Activated naive CD4-positive, alpha-beta T cell (primary cell): ENCODE results near the gene PRPSAP2.
"Not testable (repeated sequence)": the region's sequence is repeated elsewhere in the genome, so short reads cannot be mapped to it uniquely, and the experiment has no call there.

Experiments
- DNase-seq, 4 experiments: peaks; one replicate each; lab custom pipeline; 2025; lab: John Stamatoyannopoulos, UW

PRPSAP2 gene

GRCh38 chr17:18944646-18945045 is 86.7 kb downstream of the PRPSAP2 start:
- DNase-seq = no peak

- DNase-seq = no peak
Measured at GRCh38 chr17:18946536-18946935, 88.6 kb downstream of the PRPSAP2 start.

DNA sequence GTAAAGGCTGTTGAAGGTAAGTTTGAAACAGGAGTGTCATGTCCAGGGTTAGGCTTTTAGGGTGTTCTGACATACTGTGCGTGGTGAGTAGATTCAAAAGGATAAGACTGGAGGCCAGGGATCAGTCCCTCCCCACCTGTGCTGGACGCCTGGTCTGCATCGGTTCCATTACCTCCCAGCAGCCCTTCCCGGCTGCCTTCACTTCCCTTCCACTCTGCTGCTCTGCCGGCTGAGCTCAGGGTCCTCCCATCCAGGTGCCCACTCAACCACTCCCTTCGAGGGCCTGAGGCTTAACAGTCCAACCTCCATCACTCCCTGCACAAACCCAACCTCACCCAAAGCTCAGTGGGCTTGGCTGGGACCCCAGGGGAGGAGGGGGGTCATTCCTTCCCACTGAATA is 89.9 kb downstream of the PRPSAP2 start:
- no peak for DNase-seq

DNA sequence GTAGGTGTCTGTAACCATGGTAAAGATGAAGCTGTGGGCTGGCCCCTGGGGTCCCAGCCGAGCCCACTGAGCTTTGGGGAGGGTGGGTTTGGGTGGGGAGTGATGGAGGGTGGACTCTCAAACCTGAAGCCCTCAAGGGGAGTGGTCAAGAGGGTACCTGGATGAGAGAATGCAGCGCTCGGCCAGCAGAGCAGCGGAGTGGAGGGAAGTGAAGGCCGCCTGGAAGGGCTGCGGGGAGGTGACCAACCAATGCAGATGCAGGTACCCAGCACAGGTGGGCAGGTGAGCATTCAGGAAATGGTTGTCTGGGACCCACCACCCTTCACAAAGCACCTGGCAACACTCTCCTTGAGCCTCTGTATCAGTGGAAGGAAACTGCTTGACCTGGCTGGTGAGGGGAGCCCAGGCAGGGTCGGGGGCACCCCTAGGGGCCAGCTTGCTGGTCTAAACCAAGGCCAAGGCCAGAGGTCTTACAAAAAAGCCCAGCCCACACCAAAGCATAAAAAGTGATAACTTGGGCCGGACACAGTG is 90.6 kb downstream of the PRPSAP2 start:
- DNase-seq = no peak

GRCh38 chr17:18949566-18949965 is 91.6 kb downstream of the PRPSAP2 start:
- no peak for DNase-seq

GRCh38 chr17:18950346-18950745 is 92.4 kb downstream of the PRPSAP2 start:
- no peak for DNase-seq

DNA sequence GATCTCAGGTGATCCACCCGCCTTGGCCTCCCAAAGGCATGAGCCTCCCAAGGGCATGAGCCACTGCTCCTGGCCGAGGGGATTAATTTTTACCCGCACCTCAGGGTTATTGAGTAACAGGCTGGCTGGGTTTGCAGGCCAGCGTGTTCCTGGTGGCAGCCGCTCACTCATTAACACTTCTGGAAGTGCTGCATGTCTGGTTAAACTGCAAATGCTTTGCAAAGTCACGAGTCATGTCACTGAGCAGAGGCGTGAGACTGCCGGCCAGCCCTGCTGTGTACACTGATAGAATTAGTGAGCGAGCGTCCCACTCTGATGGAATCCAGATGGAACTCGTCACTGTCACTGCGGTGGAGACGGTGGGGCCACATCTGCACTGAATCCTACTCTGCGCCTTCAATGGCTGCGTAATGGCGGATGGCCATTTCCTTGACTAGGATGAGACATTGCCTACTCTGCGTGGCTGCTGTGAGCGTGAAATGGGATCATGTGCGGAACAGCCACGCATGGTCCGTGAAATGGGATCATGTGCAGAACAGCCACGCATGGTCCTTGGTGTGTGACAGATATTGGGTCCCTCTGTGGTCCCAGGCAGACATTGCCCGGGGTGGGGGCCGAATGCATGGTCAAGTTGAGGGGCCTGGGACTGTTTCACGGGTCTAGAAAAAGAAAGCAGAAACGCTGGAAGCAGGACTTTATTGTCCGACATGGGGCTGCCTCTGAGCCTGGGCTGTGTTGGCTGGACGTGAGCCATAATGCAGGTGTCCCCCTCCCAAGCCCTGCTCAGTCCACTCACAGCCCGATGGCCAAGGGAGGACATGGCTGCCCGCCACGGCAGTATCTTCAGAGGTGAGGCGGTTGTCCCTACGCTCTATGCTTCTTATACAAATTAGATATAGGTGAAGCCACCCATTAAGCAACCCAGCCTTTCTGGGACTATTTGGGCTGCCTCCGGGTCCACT is 93.3 kb downstream of the PRPSAP2 start:
- no peak for DNase-seq

- DNase-seq = no peak
Measured at GRCh38 chr17:18951941-18952842, 94.3 kb downstream of the PRPSAP2 start, which contains the start of gene SLC5A10. SLC5A10 (plus strand) TSS chr17:18952165; CDS start chr17:18952206, 41 bp downstream.

- no peak for DNase-seq
Measured at GRCh38 chr17:18953231-18953728, 95.3 kb downstream of the PRPSAP2 start.

- DNase-seq = no peak
Measured at GRCh38 chr17:18954321-18954720, 96.4 kb downstream of the PRPSAP2 start.

- DNase-seq = no peak
Measured at GRCh38 chr17:18955009-18955408, 97.1 kb downstream of the PRPSAP2 start.

GRCh38 chr17:18956021-18956420 is 98.1 kb downstream of the PRPSAP2 start:
- DNase-seq = not testable (repeated sequence)

- DNase-seq = no peak
Measured at GRCh38 chr17:18956581-18956980, 98.7 kb downstream of the PRPSAP2 start.

DNA sequence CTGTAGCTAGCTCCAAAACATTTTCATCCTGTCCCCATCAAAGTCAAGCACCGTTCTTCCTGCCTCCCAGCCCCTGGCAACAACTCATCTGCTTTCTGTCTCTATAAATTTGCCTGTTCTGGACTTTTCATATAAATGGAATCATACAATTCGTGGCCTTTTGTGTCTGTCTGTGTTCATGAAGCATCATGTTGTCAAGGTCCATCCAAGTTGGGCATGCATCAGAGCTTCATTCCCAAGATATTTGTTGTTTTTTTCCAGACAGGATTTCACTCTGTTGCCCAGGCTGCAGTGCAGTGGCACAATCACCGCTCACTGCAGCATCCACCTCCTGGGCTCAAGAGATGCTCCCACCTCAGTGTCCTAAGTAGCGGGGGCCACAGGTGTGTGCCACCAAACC is 99.9 kb downstream of the PRPSAP2 start:
- DNase-seq = no peak

DNA sequence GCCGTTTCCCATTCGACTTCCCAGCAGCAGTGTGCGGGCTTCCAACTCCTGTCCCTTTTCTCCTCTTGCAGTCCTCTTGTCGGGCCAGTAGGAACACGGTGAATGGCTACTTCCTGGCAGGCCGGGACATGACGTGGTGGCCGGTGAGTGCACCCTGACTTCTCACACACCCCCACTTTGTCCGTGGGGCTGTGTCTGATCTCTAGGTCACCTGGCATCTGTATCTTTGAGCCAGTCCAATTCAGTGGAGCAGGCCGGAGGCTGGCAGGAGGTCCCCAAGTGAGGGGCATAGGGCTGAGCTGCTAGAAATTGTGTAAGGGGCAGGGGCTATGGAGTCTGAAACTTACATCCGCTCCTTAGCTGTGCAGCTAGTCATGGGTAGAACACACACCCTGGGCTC is 100.7 kb downstream of the PRPSAP2 start:
- no peak for DNase-seq

DNA sequence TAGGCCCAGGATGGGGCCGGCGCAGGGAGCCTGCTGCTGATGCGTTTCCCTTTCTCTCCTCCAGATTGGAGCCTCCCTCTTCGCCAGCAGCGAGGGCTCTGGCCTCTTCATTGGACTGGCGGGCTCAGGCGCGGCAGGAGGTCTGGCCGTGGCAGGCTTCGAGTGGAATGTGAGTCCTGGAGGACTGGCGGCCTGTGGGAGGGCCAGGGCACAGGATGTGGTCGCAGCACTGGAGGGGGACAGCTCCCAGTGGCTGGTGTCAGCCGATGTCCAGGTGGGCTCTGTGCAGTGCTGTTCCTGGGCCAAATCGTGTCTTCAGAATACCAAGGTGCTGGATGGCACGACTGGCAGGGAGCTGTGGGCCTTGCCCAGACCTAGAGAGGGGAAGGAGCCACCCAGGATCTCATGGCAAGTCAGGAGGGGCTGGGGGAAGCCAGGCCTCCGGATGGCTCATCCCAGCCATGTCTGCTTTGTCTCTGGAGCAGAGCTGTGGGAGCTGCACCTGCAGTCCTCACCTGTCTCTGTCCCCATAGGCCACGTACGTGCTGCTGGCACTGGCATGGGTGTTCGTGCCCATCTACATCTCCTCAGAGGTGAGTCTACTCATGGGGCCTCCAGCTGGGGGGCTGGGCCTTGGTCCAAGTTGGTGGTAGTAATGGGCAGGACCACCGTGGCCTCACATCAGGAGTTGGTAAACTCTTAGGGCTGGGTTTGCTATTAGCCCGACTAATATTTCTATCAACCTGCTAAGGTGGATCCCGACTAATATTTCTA is 101.3 kb downstream of the PRPSAP2 start:
- no peak for DNase-seq

- no peak for DNase-seq
Measured at GRCh38 chr17:18959845-18960240, 101.9 kb downstream of the PRPSAP2 start.

DNA sequence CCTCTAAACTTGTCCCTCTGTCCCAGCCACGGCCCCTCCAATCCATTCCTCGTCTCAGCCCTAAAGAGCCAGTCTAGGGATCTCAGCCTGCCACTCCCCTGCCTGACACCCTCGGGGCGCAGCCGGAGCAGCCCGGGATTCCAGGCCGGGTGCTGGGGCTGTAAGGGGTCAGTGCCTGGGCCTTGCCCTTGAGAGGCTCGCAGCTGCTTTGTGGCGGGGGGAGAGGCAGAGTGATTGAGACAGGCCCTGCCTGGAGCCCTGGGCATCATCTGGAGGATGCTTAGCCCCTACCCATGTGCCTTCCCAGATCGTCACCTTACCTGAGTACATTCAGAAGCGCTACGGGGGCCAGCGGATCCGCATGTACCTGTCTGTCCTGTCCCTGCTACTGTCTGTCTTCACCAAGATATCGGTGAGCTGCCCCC is 102.3 kb downstream of the PRPSAP2 start:
- no peak for DNase-seq

- DNase-seq = peak; percentile 56 to 77 (median 66)
Measured at GRCh38 chr17:18960803-18961511, 103.0 kb downstream of the PRPSAP2 start.

- no peak for DNase-seq
Measured at GRCh38 chr17:18961634-18962493, 103.9 kb downstream of the PRPSAP2 start.
